ENCODE measurements around the gene OR51B2.

- TF ChIP-seq CTCF (IDR thresholded peaks at IDR 0.05) (no peak), EP300 (IDR thresholded peaks at IDR 0.05) (no peak)
These were observed 37.7 kb downstream of the OR51B2 start for GRCh38 chr11:5286351-5286750.

Data from sigmoid colon (tissue), 4 donors.